AG09309 (cell line): ENCODE measurements around the gene PAQR3.

ENCODE experiments used
- DNase-seq: peaks from one replicate; pipeline ENCODE4 v3.0.0-alpha.2; 2010; ENCODE audit warnings: low read depth
- H3K4me3 ChIP-seq: 2 replicates; pipeline ENCODE4 v1.5.1; 2011; ENCODE audit warnings: mild to moderate bottlenecking, low read depth, low read length, moderate library complexity; ENCODE audit not compliant: control insufficient read depth
- CTCF ChIP-seq: IDR thresholded peaks from 2 replicates; pipeline ENCODE4 v1.5.1; 2011; ENCODE audit warnings: mild to moderate bottlenecking, low read depth, low read length, inconsistent platforms; ENCODE audit not compliant: insufficient read depth, control insufficient read depth; ENCODE audit errors: missing control alignments

The PAQR3 gene

GRCh38 chr4:78865451-78865850, 73.8 kb downstream of the PAQR3 start:
- H3K4me3 ChIP-seq = no peak overlapping the region
- no peak for TF ChIP-seq CTCF
- no peak for DNase-seq

GRCh38 chr4:78864405-78865024, 74.7 kb downstream of the PAQR3 start:
- peak; percentile 59 for DNase-seq
- no peak overlapping the region for H3K4me3 ChIP-seq
- peak; percentile 60 for TF ChIP-seq CTCF

- no peak for TF ChIP-seq CTCF
- no peak overlapping the region for H3K4me3 ChIP-seq
- no peak for DNase-seq
Observed at GRCh38 chr4:78863991-78864390, 75.2 kb downstream of the PAQR3 start.

DNA sequence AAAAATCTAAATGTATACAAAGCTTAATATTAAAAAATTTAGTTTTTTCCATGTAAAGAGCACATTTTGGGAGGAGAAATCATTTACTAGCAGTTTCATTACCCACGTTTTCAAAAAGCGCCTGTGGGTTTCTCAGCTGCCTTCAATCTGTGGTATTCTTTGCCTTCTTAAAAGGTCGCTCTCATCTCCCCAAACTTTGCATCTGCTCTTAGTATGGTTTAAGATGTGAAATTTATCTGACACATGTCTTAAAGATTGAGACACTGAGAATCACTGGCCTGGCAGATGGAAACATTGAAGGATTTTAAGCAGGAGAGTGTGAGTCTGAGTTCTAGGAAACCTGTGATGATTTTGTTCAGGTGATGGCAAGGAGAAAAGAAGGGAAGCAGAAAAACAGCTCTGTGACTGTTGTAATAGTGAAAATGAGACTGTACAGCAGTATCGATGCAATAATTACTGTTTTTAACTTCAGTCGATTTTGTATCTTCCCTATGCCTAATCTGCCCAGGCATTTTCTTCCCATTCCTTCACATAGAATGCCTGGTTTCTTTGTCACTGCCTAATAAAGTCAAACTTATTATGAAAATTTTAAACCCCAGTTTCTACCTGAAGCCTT, 75.9 kb downstream of the PAQR3 start:
- no peak for TF ChIP-seq CTCF
- H3K4me3 ChIP-seq = no peak overlapping the region

GRCh38 chr4:78862314-78862737, 76.9 kb downstream of the PAQR3 start:
- no peak for TF ChIP-seq CTCF
- H3K4me3 ChIP-seq = no peak overlapping the region
- no peak for DNase-seq

More for the DNA sequence above, 75.9 kb downstream of the PAQR3 start:
- DNase-seq = no peak
